IPS DF 6.9 (cell line): ENCODE data around the gene C22orf42.
A peak's percentile ranks its signal among the peaks of the same experiment; 100 is the strongest.
"Not testable (repeated sequence)": the region's sequence is repeated elsewhere in the genome, so short reads cannot be mapped to it uniquely, and the experiment has no call there.

Source experiments
- DNase-seq: peaks from one replicate; pipeline ENCODE4 v3.0.0-alpha.2; 2013; ENCODE audit warnings: low read depth, low spot score
- H3K27ac ChIP-seq: one replicate; pipeline ENCODE4 v1.5.1; 2013; ENCODE audit warnings: low read length, control low read depth
- H3K27me3 ChIP-seq: 2 replicates; pipeline ENCODE4 v1.6.1; 2013; ENCODE audit warnings: mild to moderate bottlenecking, low read length; ENCODE audit not compliant: control insufficient read depth, insufficient read depth
- H3K36me3 ChIP-seq: 2 replicates; pipeline ENCODE4 v1.6.1; 2013; ENCODE audit warnings: low read length; ENCODE audit not compliant: control insufficient read depth, insufficient read depth
- H3K4me1 ChIP-seq: 2 replicates; pipeline ENCODE4 v1.6.1; 2013; ENCODE audit warnings: low read length; ENCODE audit not compliant: control insufficient read depth, insufficient read depth
- H3K4me3 ChIP-seq: 2 replicates; pipeline ENCODE4 v1.5.1; 2013; ENCODE audit warnings: mild to moderate bottlenecking, low read length
- H3K9me3 ChIP-seq: 2 replicates; pipeline ENCODE4 v1.6.1; 2013; ENCODE audit warnings: low read length, inconsistent platforms; ENCODE audit not compliant: control insufficient read depth, insufficient read depth
- WGBS: extraction: QIAGEN DNeasy Blood & Tissue Kit; methylation state at CpG from one replicate; pipeline ENCODE4 v1.1.7; 2013; ENCODE audit warnings: mixed read lengths, missing lambda C conversion rate; ENCODE audit not compliant: insufficient read length, insufficient coverage; 5-methylcytosine and 5-hydroxymethylcytosine counted together

C22orf42 gene

DNA sequence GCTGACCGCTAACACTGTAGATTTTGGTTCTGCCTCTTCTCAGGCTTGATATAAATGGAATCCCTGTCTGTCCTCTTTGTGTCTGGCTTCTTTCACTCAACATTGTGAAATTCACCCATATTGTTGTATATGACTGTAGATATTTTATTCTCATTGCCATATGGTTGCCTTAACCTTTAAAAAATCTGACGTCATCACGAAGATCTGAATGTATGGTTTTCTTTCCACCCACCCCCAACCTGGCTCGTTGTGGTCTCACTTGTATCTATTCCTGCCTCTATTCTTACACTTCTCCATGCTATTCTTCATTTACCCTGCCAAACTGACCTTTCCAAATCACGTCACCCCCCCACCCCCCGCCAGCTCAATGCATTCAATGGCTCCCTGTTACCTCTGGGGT, 21.9 kb upstream of the C22orf42 start:
- DNase-seq, result no peak
- no peaks in the 10 kb centered on the region for H3K4me1 ChIP-seq
- no peaks in the 10 kb centered on the region; the same call in 1 of the 2 replicates for H3K27me3 ChIP-seq
- no peak overlapping the region for H3K27ac ChIP-seq
- no peaks in the 10 kb centered on the region for H3K36me3 ChIP-seq
- WGBS, result no CpG with 5 or more reads among the region's 6 CpGs
- H3K4me3 ChIP-seq, result no peak overlapping the region
- H3K9me3 ChIP-seq, result no peaks in the 10 kb centered on the region

DNA sequence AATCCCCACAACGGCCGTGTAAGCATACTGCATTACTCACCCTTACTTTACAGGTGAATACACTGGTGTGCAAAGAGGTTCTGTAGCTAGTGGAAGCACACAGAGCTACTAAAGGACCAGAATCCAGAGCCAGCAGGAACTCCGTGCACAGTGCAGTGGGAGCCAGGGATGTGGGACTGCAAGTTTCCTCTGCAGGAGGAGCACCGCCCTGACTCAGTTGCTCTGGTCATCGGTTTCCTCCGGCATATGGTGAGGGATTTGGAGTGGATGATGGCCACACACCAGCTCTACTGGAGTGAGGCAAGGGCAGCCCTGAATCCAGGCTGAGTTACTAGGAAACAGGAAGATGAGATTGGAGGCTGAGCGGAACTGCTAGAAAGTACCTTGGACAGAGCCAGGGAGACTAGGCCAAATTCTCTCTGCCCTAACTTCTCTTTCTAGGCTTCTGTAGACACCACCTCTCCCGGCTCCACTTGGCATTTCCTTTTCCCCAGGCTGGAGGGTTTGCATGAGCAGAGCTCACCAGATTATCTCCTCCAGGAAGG, 18.2 kb upstream of the C22orf42 start:
- Histone ChIP-seq H3K4me1 (peaks cover 2% of the 10 kb centered on the region; the same call in 1 of the 2 replicates), H3K27me3 (peaks cover 5% of the 10 kb centered on the region; the same call in 1 of the 2 replicates), H3K27ac (no peak overlapping the region), H3K9me3 (no peaks in the 10 kb centered on the region), H3K36me3 (no peaks in the 10 kb centered on the region), H3K4me3 (no peak overlapping the region)
- no peak for DNase-seq
- WGBS, result no CpG with 5 or more reads among the region's 8 CpGs

DNA sequence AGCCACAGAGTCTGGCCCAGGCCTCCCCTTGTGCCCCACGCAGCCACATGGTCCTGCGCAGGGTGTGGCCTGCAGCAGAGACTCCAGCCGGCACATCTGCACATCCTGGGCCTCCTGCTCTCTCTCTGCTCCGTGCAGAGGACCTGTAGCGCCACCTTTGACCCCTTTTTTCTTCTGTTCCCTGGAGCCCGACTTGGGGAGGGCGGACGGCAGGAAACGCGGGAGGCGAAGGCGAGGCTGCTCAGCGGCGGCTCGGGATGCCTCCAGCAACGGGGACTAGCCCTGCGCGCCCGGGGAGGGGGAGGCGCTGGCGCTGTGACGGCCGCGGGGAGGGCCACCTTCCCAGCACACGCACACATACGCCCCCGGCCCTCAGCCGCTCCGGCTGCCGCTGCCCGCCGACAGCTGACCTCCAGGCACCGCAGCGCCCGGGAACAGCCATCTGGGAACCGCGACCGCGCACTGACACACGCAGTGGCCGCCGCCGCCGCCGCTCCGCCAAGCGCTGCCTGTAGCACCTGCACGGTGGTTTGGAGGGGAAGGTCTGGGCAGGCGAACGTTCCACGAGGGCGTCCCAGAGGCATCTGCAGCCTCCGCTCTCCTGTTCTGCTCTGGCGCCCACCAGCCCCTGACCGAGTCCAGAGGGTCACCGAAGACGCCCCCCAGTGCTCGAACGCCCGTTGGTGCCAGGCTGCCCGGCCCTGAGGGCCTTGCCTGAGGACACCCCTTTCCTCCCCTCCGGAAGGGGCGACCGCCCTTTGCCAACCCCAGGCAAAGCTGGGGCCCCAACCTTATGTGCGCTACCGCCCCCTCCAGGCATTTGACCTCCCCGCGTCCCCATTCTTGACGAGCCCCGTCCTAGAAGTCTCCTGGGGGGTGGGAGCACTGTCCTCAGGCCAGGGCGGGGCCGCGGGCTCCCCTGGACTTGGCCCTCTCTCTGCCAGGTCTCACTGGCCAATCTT, 16.9 kb upstream of the C22orf42 start:
- H3K4me1 ChIP-seq, result peaks cover 2% of the 10 kb centered on the region; the same call in 1 of the 2 replicates
- peaks cover 5% of the 10 kb centered on the region; the same call in 1 of the 2 replicates for H3K27me3 ChIP-seq
- no peaks in the 10 kb centered on the region for H3K36me3 ChIP-seq
- no CpG with 5 or more reads among the region's 73 CpGs for WGBS
- H3K4me3 ChIP-seq, result peak overlapping the region; percentile 36; the same call in 1 of the 2 replicates
- H3K9me3 ChIP-seq, result no peaks in the 10 kb centered on the region
- no peak overlapping the region for H3K27ac ChIP-seq
- peak; percentile 20 for DNase-seq

DNA sequence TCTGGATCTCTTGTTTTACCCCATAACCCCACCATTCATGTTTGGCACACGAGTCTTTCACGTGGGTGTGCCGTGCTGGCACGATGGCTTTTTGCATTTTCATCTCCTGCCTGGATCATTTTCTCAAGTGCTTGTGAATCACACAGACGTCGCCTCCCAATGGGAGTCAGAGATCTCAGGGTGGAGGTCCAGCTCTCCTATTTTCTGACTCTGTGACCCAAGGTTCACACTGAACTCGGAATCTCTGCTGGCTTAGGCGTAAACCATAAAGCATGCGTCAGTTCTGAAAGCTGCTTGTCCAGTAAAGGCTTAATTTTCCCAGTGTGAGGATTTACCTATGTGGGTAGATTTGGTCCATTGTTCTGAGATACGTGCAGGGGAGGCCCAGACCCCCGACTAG, 16.0 kb upstream of the C22orf42 start:
- H3K27me3 ChIP-seq, result peaks cover 5% of the 10 kb centered on the region; the same call in 1 of the 2 replicates
- no peak for DNase-seq
- H3K36me3 ChIP-seq, result no peaks in the 10 kb centered on the region
- no peak overlapping the region for H3K4me3 ChIP-seq
- no CpG with 5 or more reads among the region's 11 CpGs for WGBS
- no peak overlapping the region for H3K27ac ChIP-seq
- H3K9me3 ChIP-seq, result no peaks in the 10 kb centered on the region
- H3K4me1 ChIP-seq, result peaks cover 2% of the 10 kb centered on the region; the same call in 1 of the 2 replicates

DNA sequence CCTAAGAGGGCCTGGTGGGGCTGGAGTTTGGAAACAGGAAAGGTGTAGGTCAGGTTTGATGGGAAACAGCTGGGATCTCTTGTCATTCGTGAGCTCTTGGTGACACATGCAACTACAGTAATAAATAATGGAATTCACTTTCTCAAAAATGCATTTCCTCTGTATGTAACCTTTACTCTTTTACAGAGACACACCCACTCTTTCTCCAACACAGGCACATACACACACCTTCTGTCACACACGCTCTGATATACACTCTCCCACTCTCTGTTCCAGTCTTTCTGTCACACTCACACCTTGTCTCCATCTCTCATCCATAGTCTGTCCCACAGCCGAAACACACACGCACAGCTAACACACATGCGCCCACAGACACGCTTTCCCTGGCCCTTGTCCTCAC, 6.6 kb upstream of the C22orf42 start:
- Histone ChIP-seq H3K36me3 (no peaks in the 10 kb centered on the region), H3K9me3 (no peaks in the 10 kb centered on the region), H3K4me1 (no peaks in the 10 kb centered on the region), H3K27me3 (no peaks in the 10 kb centered on the region), H3K4me3 (no peak overlapping the region), H3K27ac (no peak overlapping the region)
- DNase-seq, result no peak
- WGBS, result no CpG with 5 or more reads among the region's 6 CpGs

DNA sequence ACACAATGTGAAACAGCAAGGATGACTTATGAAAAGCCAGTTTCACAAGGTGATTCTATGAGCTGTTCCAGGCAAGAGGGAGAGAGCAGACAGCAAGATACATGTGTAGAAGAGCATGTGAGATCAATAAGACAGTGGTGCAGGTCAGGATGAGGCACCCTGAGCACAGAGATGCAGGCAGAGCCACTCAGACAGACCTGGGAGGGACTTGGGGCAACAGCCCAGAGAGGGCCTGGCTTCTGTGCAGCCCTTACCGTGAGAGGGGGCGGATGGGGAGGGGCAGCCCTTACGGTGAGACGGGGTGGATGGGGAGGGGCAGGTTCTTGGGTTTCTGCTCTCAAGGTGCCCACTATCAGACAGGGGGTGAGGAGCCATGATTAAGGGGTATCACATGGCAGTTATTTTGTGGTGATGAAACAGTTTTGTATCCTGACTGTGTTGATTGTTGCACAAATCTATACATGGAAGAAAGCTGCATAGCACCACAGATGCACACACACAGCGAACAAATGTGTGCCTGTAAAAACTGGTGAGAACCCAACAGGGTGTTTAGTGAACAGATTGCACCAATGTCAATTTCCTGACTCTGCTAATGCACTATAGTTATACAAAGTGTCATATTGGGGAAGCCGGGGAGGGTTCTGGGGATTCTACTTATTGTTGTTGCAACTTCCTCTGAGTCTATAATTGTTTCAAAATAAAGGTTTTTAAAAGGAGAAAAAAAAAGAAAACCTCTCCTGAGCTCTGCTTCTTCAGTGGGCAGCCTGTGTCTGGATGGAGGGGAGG, 5.2 kb upstream of the C22orf42 start:
- Histone ChIP-seq H3K27me3 (no peaks in the 10 kb centered on the region), H3K4me3 (no peak overlapping the region), H3K4me1 (no peaks in the 10 kb centered on the region), H3K9me3 (no peaks in the 10 kb centered on the region), H3K27ac (no peak overlapping the region), H3K36me3 (no peaks in the 10 kb centered on the region)
- no CpG with 5 or more reads among the region's 6 CpGs for WGBS
- no peak for DNase-seq

DNA sequence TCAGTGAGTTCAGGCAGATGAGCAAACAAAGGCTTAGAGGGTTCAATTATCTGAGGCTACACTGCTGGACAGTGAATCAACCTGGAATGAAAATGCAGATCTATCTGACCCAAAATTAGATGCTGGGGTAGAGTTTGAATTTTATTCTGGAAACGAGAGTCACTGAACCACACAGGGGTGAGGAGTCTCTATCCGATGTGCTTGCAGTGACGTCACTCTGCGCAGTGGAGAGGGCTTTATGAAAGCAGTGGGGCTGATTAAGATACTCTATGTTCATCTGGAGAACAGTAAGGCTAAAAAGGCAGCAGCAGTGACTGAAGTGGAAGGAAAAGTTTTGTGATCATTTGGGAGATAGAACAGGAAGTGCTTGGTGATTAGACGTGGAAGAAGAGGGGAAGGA, 1.3 kb upstream of the C22orf42 start:
- not testable (repeated sequence) for H3K9me3 ChIP-seq, H3K4me1 ChIP-seq, H3K4me3 ChIP-seq, H3K27ac ChIP-seq, H3K36me3 ChIP-seq, DNase-seq, H3K27me3 ChIP-seq
- no CpG with 5 or more reads among the region's 5 CpGs for WGBS

DNA sequence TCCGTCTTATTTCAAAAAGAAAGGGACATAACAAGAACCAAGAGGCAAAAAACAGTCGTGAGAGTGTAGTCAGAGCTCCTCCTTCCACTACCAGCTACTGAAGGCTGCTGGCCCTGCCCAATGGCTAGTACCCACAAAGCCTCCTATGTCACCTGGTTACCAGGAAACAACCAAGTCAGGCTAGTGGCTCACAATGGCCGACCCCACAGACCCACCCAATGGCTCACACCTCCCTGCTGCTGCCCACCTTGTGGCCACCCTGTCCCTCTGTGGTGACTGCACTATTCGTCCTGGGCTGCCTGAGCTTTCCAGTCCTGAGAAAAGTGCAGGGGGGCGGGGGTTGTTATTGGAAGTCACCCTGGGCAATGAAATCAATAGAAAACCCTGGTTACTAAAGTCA, 1.5 kb downstream of the C22orf42 start:
- H3K27me3 ChIP-seq, H3K4me1 ChIP-seq, H3K4me3 ChIP-seq, DNase-seq, H3K36me3 ChIP-seq, H3K27ac ChIP-seq, H3K9me3 ChIP-seq: not testable (repeated sequence)
- WGBS, result no CpG with 5 or more reads among the region's 5 CpGs

DNA sequence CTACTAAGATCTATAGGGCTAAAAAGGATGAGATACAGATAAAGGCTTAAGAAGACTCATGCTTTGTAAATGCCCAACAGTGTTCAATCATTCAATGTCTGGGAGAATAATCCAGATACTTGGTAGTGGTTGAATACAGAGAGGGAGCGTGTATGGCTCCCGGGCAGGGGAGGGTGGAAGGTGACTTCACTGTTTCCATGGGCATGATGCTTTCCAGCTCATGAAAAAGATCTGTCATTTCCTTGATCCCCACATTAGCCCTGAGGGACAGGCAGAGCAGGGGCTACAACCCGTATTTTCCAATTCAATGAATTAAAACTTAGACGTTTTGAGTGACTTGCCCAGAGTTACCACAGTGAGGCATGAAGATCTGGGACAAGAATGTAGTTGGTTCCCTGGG, 4.4 kb downstream of the C22orf42 start:
- H3K27me3 ChIP-seq, H3K4me1 ChIP-seq, H3K4me3 ChIP-seq, DNase-seq, H3K27ac ChIP-seq, H3K9me3 ChIP-seq, H3K36me3 ChIP-seq: not testable (repeated sequence)
- WGBS, result no CpG with 5 or more reads among the region's 4 CpGs

DNA sequence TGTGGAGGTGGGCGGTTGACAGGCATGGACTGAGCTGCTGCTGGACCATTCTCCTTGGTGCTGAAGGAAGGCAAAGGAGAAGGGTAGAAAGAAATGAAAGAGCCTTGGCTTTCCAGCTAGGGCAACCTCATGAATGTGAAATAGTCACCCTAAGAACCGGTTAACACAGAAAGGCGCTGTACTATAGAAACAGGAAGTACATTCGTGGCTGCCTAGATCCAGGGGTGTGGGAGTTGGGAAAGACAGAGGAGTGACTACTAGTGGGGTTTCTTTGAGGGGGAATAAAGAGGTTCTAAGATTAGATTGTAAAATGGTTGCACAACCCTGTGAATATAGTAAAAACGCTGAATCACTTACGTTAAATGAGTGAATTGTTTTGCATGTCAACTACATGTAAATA, 7.5 kb downstream of the C22orf42 start:
- not testable (repeated sequence) for DNase-seq, H3K4me3 ChIP-seq, H3K4me1 ChIP-seq, H3K27me3 ChIP-seq, H3K27ac ChIP-seq, H3K9me3 ChIP-seq, H3K36me3 ChIP-seq
- no CpG with 5 or more reads among the region's 6 CpGs for WGBS
